SU-DHL-6 (cell line): ENCODE measurements around the gene WDR72.

Source experiments
- H2AFZ ChIP-seq: fragments of 200-600 bp; sonication (generic); 2 replicates; pipeline ENCODE4 v1.6.1; 2014; ENCODE audit warnings: low read depth, mild to moderate bottlenecking, moderate library complexity, mixed read lengths, antibody characterized with exemption, low read length; ENCODE audit not compliant: severe bottlenecking
- H3F3A ChIP-seq: fragments of 200-600 bp; shearing (Covaris generic); 2 replicates; pipeline ENCODE4 v1.6.0; 2016; ENCODE audit warnings: antibody characterized with exemption, mild to moderate bottlenecking; ENCODE audit not compliant: insufficient read depth
- H3K27ac ChIP-seq: fragments of 200-600 bp; sonication (generic); 2 replicates; pipeline ENCODE4 v1.5.1; 2016; ENCODE audit warnings: low read depth, mild to moderate bottlenecking, low read length, moderate library complexity, mixed read lengths
- H3K27me3 ChIP-seq: fragments of 200-600 bp; sonication (generic), shearing (Covaris generic); 2 replicates; pipeline ENCODE4 v1.6.0; 2014; ENCODE audit warnings: mild to moderate bottlenecking, low read length
- H3K36me3 ChIP-seq: fragments of 200-600 bp; sonication (generic); 2 replicates; pipeline ENCODE4 v1.6.1; 2014; ENCODE audit warnings: mild to moderate bottlenecking, low read length, mixed read lengths
- H3K4me2 ChIP-seq: fragments of 300-600, 200-600 bp; shearing (Covaris generic), sonication (generic); 2 replicates; pipeline ENCODE4 v1.6.0; 2014; ENCODE audit warnings: low read length, low read depth, mild to moderate bottlenecking; ENCODE audit not compliant: poor library complexity, severe bottlenecking
- H3K4me3 ChIP-seq: fragments of 200-600 bp; sonication (generic); 2 replicates; pipeline ENCODE4 v1.5.1; 2014; ENCODE audit warnings: antibody characterized with exemption, low read length, mild to moderate bottlenecking, mixed read lengths; ENCODE audit not compliant: insufficient read depth, poor library complexity, severe bottlenecking
- H3K79me2 ChIP-seq: fragments of 200-600 bp; sonication (generic); 2 replicates; pipeline ENCODE4 v1.6.1; 2014; ENCODE audit warnings: mild to moderate bottlenecking, low read length, moderate library complexity; ENCODE audit not compliant: insufficient read depth
- H3K9ac ChIP-seq: fragments of 200-600 bp; sonication (generic); 2 replicates; pipeline ENCODE4 v1.7.0; 2014; ENCODE audit warnings: mild to moderate bottlenecking, low read length
- H3K9me2 ChIP-seq: fragments of 200-600 bp; sonication (generic); replicated peaks from 2 replicates; pipeline ENCODE4 v1.6.1; 2014; ENCODE audit warnings: low read length; ENCODE audit not compliant: insufficient read depth
- H3K9me3 ChIP-seq: fragments of 200-600 bp; sonication (generic); 2 replicates; pipeline ENCODE4 v1.6.1; 2014; ENCODE audit warnings: low read length, mixed read lengths; ENCODE audit not compliant: insufficient read depth
- H4K20me1 ChIP-seq: fragments of 200-600 bp; sonication (generic); 2 replicates; pipeline ENCODE4 v1.6.1; 2014; ENCODE audit warnings: low read depth, mild to moderate bottlenecking, antibody characterized with exemption, low read length, moderate library complexity, mixed read lengths
- CTCF ChIP-seq: fragments of 200-600 bp; sonication (generic); IDR thresholded peaks from one replicate; pipeline ENCODE4 v1.5.1; 2017; ENCODE audit warnings: antibody characterized with exemption, mild to moderate bottlenecking, low read length, moderate library complexity; ENCODE audit not compliant: insufficient read depth, poor library complexity, severe bottlenecking
- EZH2phosphoT487 ChIP-seq: fragments of 200-600 bp; sonication (generic), shearing (Covaris generic); conservative IDR thresholded peaks from 2 replicates; pipeline ENCODE4 v1.6.1; 2018; ENCODE audit warnings: mild to moderate bottlenecking, antibody characterized with exemption, low read length, moderate library complexity, mixed read lengths

The WDR72 gene

GRCh38 chr15:53527996-53528395 lies 231.5 kb downstream of the WDR72 start:
- H3F3A ChIP-seq, result no peaks in the 10 kb centered on the region
- no peak for TF ChIP-seq EZH2phosphoT487
- TF ChIP-seq CTCF, result no peak
- H3K36me3 ChIP-seq, result no peaks in the 10 kb centered on the region
- H3K27me3 ChIP-seq, result no peaks in the 10 kb centered on the region
- H3K9ac ChIP-seq, result no peak overlapping the region
- H4K20me1 ChIP-seq, result no peaks in the 10 kb centered on the region
- no peak overlapping the region for H3K4me2 ChIP-seq
- H3K79me2 ChIP-seq, result no peaks in the 10 kb centered on the region
- H3K4me3 ChIP-seq, result no peak overlapping the region
- H2AFZ ChIP-seq, result no peak overlapping the region
- H3K9me3 ChIP-seq, result no peaks in the 10 kb centered on the region
- H3K9me2 ChIP-seq, result no peaks in the 10 kb centered on the region
- H3K27ac ChIP-seq, result no peak overlapping the region

- H3K27ac ChIP-seq, result no peak overlapping the region
These were observed 233.6 kb downstream of the WDR72 start for GRCh38 chr15:53525894-53526293.

GRCh38 chr15:53522991-53523390 lies 236.5 kb downstream of the WDR72 start:
- Histone ChIP-seq H4K20me1 (no peaks in the 10 kb centered on the region), H3K27ac (no peak overlapping the region), H3K4me3 (no peak overlapping the region), H3K4me2 (no peak overlapping the region), H3K79me2 (no peaks in the 10 kb centered on the region), H3K9me2 (no peaks in the 10 kb centered on the region), H3F3A (no peaks in the 10 kb centered on the region), H3K9me3 (no peaks in the 10 kb centered on the region), H3K36me3 (no peaks in the 10 kb centered on the region), H3K9ac (no peak overlapping the region), H3K27me3 (no peaks in the 10 kb centered on the region), H2AFZ (no peak overlapping the region)
- TF ChIP-seq EZH2phosphoT487 (no peak), CTCF (no peak)

More at GRCh38 chr15:53525894-53526293, 233.6 kb downstream of the WDR72 start:
- Histone ChIP-seq H3K4me2 (no peak overlapping the region), H2AFZ (no peak overlapping the region), H3K9me3 (no peaks in the 10 kb centered on the region), H3K4me3 (no peak overlapping the region), H4K20me1 (no peaks in the 10 kb centered on the region), H3K36me3 (no peaks in the 10 kb centered on the region), H3K9ac (no peak overlapping the region), H3K79me2 (no peaks in the 10 kb centered on the region), H3K9me2 (no peaks in the 10 kb centered on the region), H3F3A (no peaks in the 10 kb centered on the region), H3K27me3 (no peaks in the 10 kb centered on the region)
- TF ChIP-seq EZH2phosphoT487, result no peak

- H3K4me3 ChIP-seq, result no peak overlapping the region
- H3F3A ChIP-seq, result no peaks in the 10 kb centered on the region
- no peaks in the 10 kb centered on the region for H3K9me3 ChIP-seq
- no peak overlapping the region for H3K9ac ChIP-seq
- H3K4me2 ChIP-seq, result no peak overlapping the region
- H3K9me2 ChIP-seq, result no peaks in the 10 kb centered on the region
- no peak for TF ChIP-seq EZH2phosphoT487
- TF ChIP-seq CTCF, result no peak
- no peak overlapping the region for H2AFZ ChIP-seq
- no peaks in the 10 kb centered on the region for H4K20me1 ChIP-seq
- H3K27me3 ChIP-seq, result no peaks in the 10 kb centered on the region
- no peaks in the 10 kb centered on the region for H3K79me2 ChIP-seq
- no peak overlapping the region for H3K27ac ChIP-seq
- no peaks in the 10 kb centered on the region for H3K36me3 ChIP-seq
These were observed 238.5 kb downstream of the WDR72 start for GRCh38 chr15:53520996-53521395.
